Activated CD8-positive, alpha-beta T cell treated with anti-CD3 and anti-CD28 coated beads for 36 hours (primary cell): Measurements from ENCODE around the gene DOK3. TPM values are rescaled to one million over a fixed set of nuclear protein-coding genes. Genes with fewer than 3 reads are reported as not detected.
A peak's percentile ranks its signal among the peaks of the same experiment; 100 is the strongest.

ENCODE experiments used
- ATAC-seq: fragments of 200-7000 bp; cut with Tn5 transposase; one replicate; pipeline ENCODE4 v1.10.0; 2021; ENCODE audit warnings: mild to moderate bottlenecking, moderate library complexity
- CTCF ChIA-PET: fragments of 350-600 bp; sonication (Branson Sonifier 250); formaldehyde crosslinking; loops from one replicate; lab custom pipeline; 2021; ENCODE audit warnings: antibody characterized with exemption; lab: Charles Lee
- POLR2A ChIA-PET: fragments of 350-600 bp; sonication (Branson Sonifier 250); formaldehyde crosslinking; loops from one replicate; lab custom pipeline; 2021; ENCODE audit warnings: antibody characterized with exemption; lab: Charles Lee
- DNase-seq: peaks from one replicate; pipeline ENCODE4 v3.0.0-alpha.2; 2020
- H3K27ac Mint-ChIP-seq: one replicate; pipeline ENCODE4 v1.8.0; 2021; ENCODE audit warnings: mild to moderate bottlenecking, mixed read lengths
- H3K27me3 Mint-ChIP-seq: one replicate; pipeline ENCODE4 v1.8.0; 2021; ENCODE audit warnings: mixed read lengths
- H3K36me3 Mint-ChIP-seq: one replicate; pipeline ENCODE4 v1.8.0; 2021; ENCODE audit warnings: low read depth, mixed read lengths
- H3K4me1 Mint-ChIP-seq: one replicate; pipeline ENCODE4 v1.8.0; 2021; ENCODE audit warnings: low read depth, mixed read lengths
- H3K4me3 Mint-ChIP-seq: one replicate; pipeline ENCODE4 v1.8.0; 2021; ENCODE audit warnings: mild to moderate bottlenecking, moderate library complexity, mixed read lengths
- H3K9me3 Mint-ChIP-seq: one replicate; pipeline ENCODE4 v1.8.0; 2021; ENCODE audit warnings: mixed read lengths
- intact Hi-C: fragments of 100-400 bp; cut with micrococcal nuclease; formaldehyde crosslinking; loops from one replicate; pipeline ENCODE4 v1.10.0; 2022
- total RNA-seq, 2 experiments: library from RNA; stranded (reverse); gene quantifications; one replicate each; pipeline ENCODE4 v1.2.3, GENCODE V29; 2021
- TF ChIP-seq, protein P1 (sequence below): fragments of 200-600 bp; IDR thresholded peaks from one replicate; pipeline ENCODE4 v1.8.0; 2022; ENCODE audit warnings: antibody characterized with exemption, mild to moderate bottlenecking

DOK3 gene
- total RNA-seq, 2 experiments from 2014 or later = 7.4 to 8.0 TPM

DNA sequence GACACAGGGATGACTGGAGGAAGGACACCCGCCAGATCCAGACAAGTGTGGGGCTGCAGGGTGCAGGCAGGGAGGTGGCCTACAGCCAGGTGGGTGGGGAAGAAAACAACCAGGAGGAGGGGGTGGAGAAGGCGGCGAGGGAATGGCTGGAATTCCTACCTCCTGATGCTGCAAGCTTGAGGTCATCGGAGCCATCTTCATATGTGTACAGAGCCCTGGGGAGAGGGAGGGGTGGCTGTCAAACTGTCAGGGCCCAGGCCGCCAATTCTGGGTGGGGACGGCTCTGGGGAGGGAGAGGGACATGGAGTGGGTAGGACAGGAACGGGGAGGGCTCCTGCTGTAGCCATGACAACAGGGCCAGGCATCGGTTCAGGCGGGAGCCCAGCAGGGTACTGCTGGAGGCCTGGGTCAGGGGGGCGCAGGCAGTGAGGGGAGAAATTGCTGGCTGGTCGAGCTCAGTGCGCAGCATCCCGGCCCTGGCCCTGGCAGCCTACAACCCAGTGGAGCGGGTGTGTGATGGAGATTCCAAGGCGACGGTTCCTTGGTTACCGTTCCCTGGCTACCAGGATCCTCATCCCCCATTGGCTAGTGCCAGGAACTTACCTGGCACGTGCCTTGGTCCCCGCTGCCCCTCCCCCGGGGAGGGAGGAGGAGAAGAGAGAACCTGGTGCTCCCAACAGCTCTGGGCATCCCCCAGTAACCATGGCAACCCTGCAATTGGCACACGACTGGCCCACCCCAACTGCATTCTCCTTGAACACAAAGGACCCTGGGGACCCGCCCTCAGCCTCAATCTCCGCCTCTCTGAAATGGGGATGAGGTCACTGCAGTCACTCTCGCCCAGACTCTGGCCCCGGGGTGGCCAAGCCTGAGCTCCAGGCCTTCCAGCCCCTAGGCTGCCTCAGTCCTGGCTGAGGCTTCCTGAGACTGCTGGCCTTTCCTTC is 40.7 kb downstream of the DOK3 start:
- ATAC-seq = no peak
- ChIA-PET POLR2A (interaction anchor here (0.6 to 22.8 kb wide), 5 partner anchors 15 to 82 kb away, joined by 3 to 294 read pairs (median 4); partner anchors contain the start of gene PRR7), CTCF (interaction anchor here (0.9 to 5.1 kb wide), 6 partner anchors 12 to 159 kb away, joined by 4 to 24 read pairs (median 4); no protein-coding TSS in a partner anchor)
- no peak overlapping the region for H3K4me3 Mint-ChIP-seq
- H3K4me1 Mint-ChIP-seq = peaks cover 24% of the 10 kb centered on the region
- H3K36me3 Mint-ChIP-seq = peaks cover 60% of the 10 kb centered on the region
- TF ChIP-seq, protein P1, sequence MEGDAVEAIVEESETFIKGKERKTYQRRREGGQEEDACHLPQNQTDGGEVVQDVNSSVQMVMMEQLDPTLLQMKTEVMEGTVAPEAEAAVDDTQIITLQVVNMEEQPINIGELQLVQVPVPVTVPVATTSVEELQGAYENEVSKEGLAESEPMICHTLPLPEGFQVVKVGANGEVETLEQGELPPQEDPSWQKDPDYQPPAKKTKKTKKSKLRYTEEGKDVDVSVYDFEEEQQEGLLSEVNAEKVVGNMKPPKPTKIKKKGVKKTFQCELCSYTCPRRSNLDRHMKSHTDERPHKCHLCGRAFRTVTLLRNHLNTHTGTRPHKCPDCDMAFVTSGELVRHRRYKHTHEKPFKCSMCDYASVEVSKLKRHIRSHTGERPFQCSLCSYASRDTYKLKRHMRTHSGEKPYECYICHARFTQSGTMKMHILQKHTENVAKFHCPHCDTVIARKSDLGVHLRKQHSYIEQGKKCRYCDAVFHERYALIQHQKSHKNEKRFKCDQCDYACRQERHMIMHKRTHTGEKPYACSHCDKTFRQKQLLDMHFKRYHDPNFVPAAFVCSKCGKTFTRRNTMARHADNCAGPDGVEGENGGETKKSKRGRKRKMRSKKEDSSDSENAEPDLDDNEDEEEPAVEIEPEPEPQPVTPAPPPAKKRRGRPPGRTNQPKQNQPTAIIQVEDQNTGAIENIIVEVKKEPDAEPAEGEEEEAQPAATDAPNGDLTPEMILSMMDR = no peak
- peak; percentile 28 for DNase-seq
- H3K9me3 Mint-ChIP-seq = peaks cover 1% of the 10 kb centered on the region
- H3K27ac Mint-ChIP-seq = peak overlapping the region; percentile 57
- no peaks in the 10 kb centered on the region for H3K27me3 Mint-ChIP-seq
- intact Hi-C loops = no loop called here

DNA sequence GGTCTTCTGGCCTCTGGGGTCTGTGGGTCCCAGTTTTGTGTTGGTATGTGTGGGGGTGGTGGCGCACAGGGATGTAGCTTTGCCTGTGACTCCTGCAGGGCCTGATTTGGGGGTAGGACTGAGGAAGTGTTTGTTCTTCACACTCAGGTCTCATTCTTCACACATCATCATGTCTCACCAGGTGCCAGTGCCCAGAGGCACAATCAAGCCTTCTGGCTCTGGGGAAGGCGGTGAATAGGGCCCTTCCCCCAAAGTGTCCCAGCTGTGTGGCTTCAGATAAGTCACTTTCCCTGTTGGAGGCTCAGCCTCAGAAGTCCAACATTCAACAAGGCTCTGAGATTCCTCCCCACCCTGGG is 41.3 kb downstream of the DOK3 start:
- POLR2A ChIA-PET = interaction anchor here (0.6 to 22.8 kb wide), 4 partner anchors 14 to 82 kb away, joined by 3 to 294 read pairs (median 4); partner anchors contain the start of gene PRR7
- TF ChIP-seq, protein P1 = no peak
- peak overlapping the region; percentile 32 for H3K27ac Mint-ChIP-seq
- peaks cover 1% of the 10 kb centered on the region for H3K9me3 Mint-ChIP-seq
- peaks cover 22% of the 10 kb centered on the region for H3K4me1 Mint-ChIP-seq
- peaks cover 65% of the 10 kb centered on the region for H3K36me3 Mint-ChIP-seq
- no peak for ATAC-seq
- no peaks in the 10 kb centered on the region for H3K27me3 Mint-ChIP-seq
- intact Hi-C loops = no loop called here
- H3K4me3 Mint-ChIP-seq = no peak overlapping the region
- no peak for DNase-seq
- CTCF ChIA-PET = interaction anchor here (1.0 to 5.1 kb wide), 3 partner anchors 13 to 78 kb away, joined by 4 to 24 read pairs (median 4); no protein-coding TSS in a partner anchor

DNA sequence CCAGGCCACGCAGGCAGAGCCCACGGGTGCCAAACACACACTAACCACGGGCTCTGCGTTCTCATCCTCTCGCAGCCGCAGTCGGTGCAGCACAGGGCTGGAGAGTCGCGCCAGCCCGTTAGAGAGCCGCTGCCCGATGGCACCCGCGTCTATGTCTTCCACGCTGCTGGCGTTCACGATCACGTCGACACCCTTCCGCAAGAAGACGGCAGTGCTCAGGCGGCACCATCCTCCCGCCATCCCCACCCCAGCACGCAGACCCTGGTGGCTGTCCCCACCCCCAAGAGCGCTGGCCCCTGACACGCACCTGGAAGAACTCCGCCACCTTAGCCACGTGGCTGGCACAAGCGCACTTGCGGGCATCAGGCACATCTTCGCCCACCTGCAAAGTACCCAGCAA is 42.2 kb downstream of the DOK3 start:
- peaks cover 1% of the 10 kb centered on the region for H3K9me3 Mint-ChIP-seq
- TF ChIP-seq, protein P1 = no peak
- H3K36me3 Mint-ChIP-seq = peaks cover 67% of the 10 kb centered on the region
- DNase-seq = no peak
- no peak overlapping the region for H3K27ac Mint-ChIP-seq
- H3K4me1 Mint-ChIP-seq = peaks cover 25% of the 10 kb centered on the region
- CTCF ChIA-PET = interaction anchor here (1.6 kb wide), 1 partner anchor 12 kb away, joined by 4 read pairs; no protein-coding TSS in a partner anchor
- POLR2A ChIA-PET = interaction anchor here (22.8 kb wide), 1 partner anchor 13 kb away, joined by 294 read pairs; the partner anchor contains the start of gene PRR7
- H3K4me3 Mint-ChIP-seq = no peak overlapping the region
- no peaks in the 10 kb centered on the region for H3K27me3 Mint-ChIP-seq
- no peak for ATAC-seq
- intact Hi-C loops = no loop called here

DNA sequence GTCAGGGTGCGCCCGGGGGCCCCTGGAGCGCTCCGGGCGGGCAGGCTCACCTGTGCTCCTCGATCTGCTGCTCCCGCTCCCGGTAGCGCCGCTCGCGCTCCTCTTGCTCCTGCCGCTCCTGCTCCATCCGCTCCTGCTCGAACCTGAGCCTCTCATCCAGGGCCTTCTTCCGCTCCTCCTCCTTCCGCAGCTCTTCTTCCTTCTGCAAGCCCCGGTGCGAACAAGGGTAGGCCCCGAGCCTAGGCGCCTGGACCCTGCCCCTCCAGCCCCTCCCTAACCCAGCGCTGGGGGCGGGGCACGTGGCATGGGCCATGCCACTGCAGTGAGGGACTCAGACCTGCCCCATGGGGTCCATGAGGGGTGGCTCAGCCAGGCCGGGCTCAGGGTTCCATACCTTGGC is 42.8 kb downstream of the DOK3 start:
- Mint-ChIP-seq H3K4me3 (no peak overlapping the region), H3K27ac (no peak overlapping the region), H3K9me3 (peaks cover 1% of the 10 kb centered on the region), H3K36me3 (peaks cover 69% of the 10 kb centered on the region), H3K27me3 (no peaks in the 10 kb centered on the region), H3K4me1 (peaks cover 31% of the 10 kb centered on the region)
- POLR2A ChIA-PET = interaction anchor here (1.1 to 22.8 kb wide), 2 partner anchors 13 to 39 kb away, joined by 4 to 294 read pairs; partner anchors contain the start of gene PRR7
- CTCF ChIA-PET = interaction anchor here (1.7 kb wide), 1 partner anchor 10 kb away, joined by 7 read pairs; no protein-coding TSS in a partner anchor
- TF ChIP-seq, protein P1 = no peak
- intact Hi-C loops = no loop called here
- no peak for ATAC-seq
- DNase-seq = no peak
